Smooth muscle cell (in vitro differentiated cells): Measurements from ENCODE around the gene C1QTNF3. TPM values are rescaled to one million over a fixed set of nuclear protein-coding genes. Genes with fewer than 3 reads are reported as not detected.

Source experiments
- DNase-seq: peaks from one replicate; lab custom pipeline; 2025; ENCODE audit not compliant: unreplicated experiment; lab: John Stamatoyannopoulos, UW
- H2AFZ ChIP-seq: fragments of 200-600 bp; sonication (generic); 2 replicates; pipeline ENCODE4 v1.6.0; 2016; ENCODE audit warnings: antibody characterized with exemption, low read depth, mild to moderate bottlenecking
- H3F3A ChIP-seq: fragments of 200-600 bp; sonication (generic); 2 replicates; pipeline ENCODE4 v1.6.0; 2017; ENCODE audit warnings: antibody characterized with exemption, low read depth
- H3K27ac ChIP-seq: fragments of 200-600 bp; sonication (generic); 2 replicates; pipeline ENCODE4 v1.5.1; 2016; ENCODE audit warnings: low read depth, mild to moderate bottlenecking
- H3K27me3 ChIP-seq: fragments of 200-600 bp; sonication (generic); 2 replicates; pipeline ENCODE4 v1.6.1; 2016; ENCODE audit warnings: low read depth, mild to moderate bottlenecking
- H3K36me3 ChIP-seq: fragments of 200-600 bp; sonication (generic); 2 replicates; pipeline ENCODE4 v1.5.1; 2016; ENCODE audit warnings: low read depth
- H3K4me1 ChIP-seq: fragments of 200-600 bp; sonication (generic); 2 replicates; pipeline ENCODE4 v1.5.1; 2016; ENCODE audit warnings: low read depth
- H3K4me2 ChIP-seq: fragments of 200-600 bp; sonication (generic); 2 replicates; pipeline ENCODE4 v1.6.0; 2016; ENCODE audit warnings: mild to moderate bottlenecking
- H3K4me3 ChIP-seq: fragments of 200-600 bp; sonication (generic); 2 replicates; pipeline ENCODE4 v1.5.1; 2016; ENCODE audit warnings: mild to moderate bottlenecking
- H3K79me2 ChIP-seq: fragments of 200-600 bp; sonication (generic); 2 replicates; pipeline ENCODE4 v1.6.0; 2016; ENCODE audit warnings: low read depth, mild to moderate bottlenecking
- H3K9ac ChIP-seq: fragments of 200-600 bp; sonication (generic); 2 replicates; pipeline ENCODE4 v1.6.0; 2016; ENCODE audit warnings: low read depth
- H3K9me3 ChIP-seq: fragments of 200-600 bp; sonication (generic); replicated peaks from 2 replicates; pipeline ENCODE4 v1.5.1; 2016; ENCODE audit warnings: low read depth
- H4K20me1 ChIP-seq: fragments of 200-600 bp; sonication (generic); 2 replicates; pipeline ENCODE4 v1.6.0; 2016; ENCODE audit warnings: low read depth
- CTCF ChIP-seq: fragments of 200-600 bp; sonication (generic); IDR thresholded peaks from 2 replicates; pipeline ENCODE4 v1.5.1; 2017; ENCODE audit warnings: borderline replicate concordance, mild to moderate bottlenecking, antibody characterized with exemption; ENCODE audit not compliant: insufficient read depth, poor library complexity, severe bottlenecking
- WGBS: methylation state at CpG from one replicate; pipeline ENCODE4 v1.1.7; 2016; ENCODE audit warnings: low lambda C conversion rate; 5-methylcytosine and 5-hydroxymethylcytosine counted together
- polyA plus RNA-seq: library from polyadenylated mRNA; unstranded; fragments of >200 nt; fragmentation: Nextera tagmentation; extraction: Ambion mirVana; gene quantifications from 2 replicates; pipeline ENCODE4 v1.2.1, GENCODE V29; 2016
- total RNA-seq: library from RNA; depleted of rRNA; stranded (reverse); fragments of >200 nt; gene quantifications from 2 replicates; pipeline ENCODE4 v1.2.3, GENCODE V29; 2014

Gene C1QTNF3
- total and polyA plus RNA-seq, 2 experiments from 2014 or later, result 3.7 to 4.8 TPM

- H3K4me2 ChIP-seq, result no peak overlapping the region
- no peak for DNase-seq
- H3K27me3 ChIP-seq, result no peaks in the 10 kb centered on the region
- H3K27ac ChIP-seq, result no peak overlapping the region
- H2AFZ ChIP-seq, result no peak overlapping the region
- H3K9me3 ChIP-seq, result no peaks in the 10 kb centered on the region
- H3K79me2 ChIP-seq, result no peaks in the 10 kb centered on the region
- no peak overlapping the region for H3K4me3 ChIP-seq
- H3K9ac ChIP-seq, result no peak overlapping the region
- H4K20me1 ChIP-seq, result no peaks in the 10 kb centered on the region
- peaks cover 6% of the 10 kb centered on the region for H3F3A ChIP-seq
- no peak for TF ChIP-seq CTCF
- H3K4me1 ChIP-seq, result peaks cover 6% of the 10 kb centered on the region
- no peaks in the 10 kb centered on the region for H3K36me3 ChIP-seq
Observed at GRCh38 chr5:34047774-34048572, 5.0 kb upstream of the C1QTNF3 start.

GRCh38 chr5:34047143-34047542 lies 4.1 kb upstream of the C1QTNF3 start:
- no peak overlapping the region for H3K4me3 ChIP-seq
- H3F3A ChIP-seq, result no peaks in the 10 kb centered on the region
- no peaks in the 10 kb centered on the region for H3K27me3 ChIP-seq
- DNase-seq, result no peak
- 72% methylated on average over 4 of the region's 4 CpGs for WGBS
- H3K36me3 ChIP-seq, result no peaks in the 10 kb centered on the region
- H3K4me2 ChIP-seq, result no peak overlapping the region
- no peak for TF ChIP-seq CTCF
- no peak overlapping the region for H3K9ac ChIP-seq
- no peak overlapping the region for H3K27ac ChIP-seq
- no peaks in the 10 kb centered on the region for H3K9me3 ChIP-seq
- H2AFZ ChIP-seq, result no peak overlapping the region
- H3K4me1 ChIP-seq, result no peaks in the 10 kb centered on the region
- H3K79me2 ChIP-seq, result no peaks in the 10 kb centered on the region
- H4K20me1 ChIP-seq, result no peaks in the 10 kb centered on the region

GRCh38 chr5:34045996-34046395 lies 3.0 kb upstream of the C1QTNF3 start:
- no peaks in the 10 kb centered on the region for H4K20me1 ChIP-seq
- no peak for TF ChIP-seq CTCF
- no peaks in the 10 kb centered on the region for H3F3A ChIP-seq
- H3K4me1 ChIP-seq, result no peaks in the 10 kb centered on the region
- no peak overlapping the region for H3K9ac ChIP-seq
- H3K27ac ChIP-seq, result no peak overlapping the region
- H3K4me3 ChIP-seq, result no peak overlapping the region
- no peaks in the 10 kb centered on the region for H3K36me3 ChIP-seq
- H3K79me2 ChIP-seq, result no peaks in the 10 kb centered on the region
- H3K27me3 ChIP-seq, result no peaks in the 10 kb centered on the region
- H2AFZ ChIP-seq, result no peak overlapping the region
- no peak overlapping the region for H3K4me2 ChIP-seq
- no peaks in the 10 kb centered on the region for H3K9me3 ChIP-seq
- DNase-seq, result no peak

GRCh38 chr5:34045023-34045422 lies 2.0 kb upstream of the C1QTNF3 start:
- no peak for DNase-seq
- no peaks in the 10 kb centered on the region for H3K27me3 ChIP-seq
- 86% methylated on average over 3 of the region's 3 CpGs for WGBS

More at GRCh38 chr5:34045023-34045422, 2.0 kb upstream of the C1QTNF3 start:
- no peak overlapping the region for H3K4me2 ChIP-seq
- H4K20me1 ChIP-seq, result no peaks in the 10 kb centered on the region
- no peak for TF ChIP-seq CTCF
- no peaks in the 10 kb centered on the region for H3K79me2 ChIP-seq
- no peaks in the 10 kb centered on the region for H3K4me1 ChIP-seq
- H3F3A ChIP-seq, result no peaks in the 10 kb centered on the region
- no peak overlapping the region for H2AFZ ChIP-seq
- no peak overlapping the region for H3K4me3 ChIP-seq
- H3K9me3 ChIP-seq, result no peaks in the 10 kb centered on the region
- H3K27ac ChIP-seq, result no peak overlapping the region
- no peaks in the 10 kb centered on the region for H3K36me3 ChIP-seq
- no peak overlapping the region for H3K9ac ChIP-seq
